HG03097 (cell line): ENCODE data around the gene NAB2.

Experiments used
- ATAC-seq: cut with Tn5 transposase; IDR thresholded peaks from one replicate; pipeline ENCODE4 v1.9.1; 2021; ENCODE audit not compliant: unreplicated experiment, low FRiP score

Gene NAB2

DNA sequence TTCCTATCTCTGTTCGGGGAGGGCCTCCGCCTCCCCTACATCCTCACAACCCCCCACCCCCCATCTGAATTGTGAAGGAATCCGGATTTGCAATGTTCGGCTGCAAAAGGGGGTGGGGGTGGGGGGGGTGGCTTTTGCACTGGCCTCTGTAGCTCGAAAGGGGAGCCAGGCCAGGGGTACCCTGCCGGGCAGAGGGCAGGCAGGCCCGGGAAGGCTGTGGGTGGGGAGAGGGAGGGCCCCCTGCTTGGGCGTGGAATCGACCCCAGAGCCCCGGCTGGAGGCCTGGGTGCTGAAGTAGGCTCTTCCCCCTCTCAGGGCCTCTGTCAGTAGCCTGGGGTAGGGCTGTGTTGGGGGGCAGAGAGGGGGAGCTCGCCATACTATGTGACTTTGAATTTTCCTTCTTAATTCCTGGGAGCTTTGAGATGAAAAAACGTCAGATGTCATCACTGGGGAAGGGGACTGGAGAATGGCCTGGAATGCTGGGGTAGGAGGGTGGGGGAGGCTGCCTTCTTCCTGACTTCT, 40.5 kb downstream of the NAB2 start:
- no peak for ATAC-seq

DNA sequence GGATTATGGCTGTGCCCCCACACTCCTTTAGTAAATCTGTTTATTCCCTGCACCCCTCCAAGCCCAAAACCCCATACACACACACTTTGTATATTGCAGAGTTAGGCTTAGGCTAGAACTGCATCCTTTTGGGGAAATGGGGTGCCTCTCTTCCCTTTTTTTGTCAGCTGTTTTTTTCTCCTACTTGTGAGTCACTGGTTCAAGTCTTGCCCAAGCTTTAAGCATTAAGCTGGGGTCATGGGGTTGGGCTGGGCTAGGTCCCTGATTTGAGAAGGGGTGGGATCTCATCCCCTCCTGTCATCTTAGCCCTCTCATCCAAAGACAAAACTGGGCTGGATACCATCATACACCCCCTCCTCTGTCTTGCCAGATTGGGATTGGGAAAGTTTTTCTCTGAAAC, 41.0 kb downstream of the NAB2 start:
- no peak for ATAC-seq

- ATAC-seq, result no peak
Observed at GRCh38 chr12:57130941-57131340, 42.0 kb downstream of the NAB2 start.

- no peak for ATAC-seq
Observed at GRCh38 chr12:57131896-57132744, 43.2 kb downstream of the NAB2 start.

DNA sequence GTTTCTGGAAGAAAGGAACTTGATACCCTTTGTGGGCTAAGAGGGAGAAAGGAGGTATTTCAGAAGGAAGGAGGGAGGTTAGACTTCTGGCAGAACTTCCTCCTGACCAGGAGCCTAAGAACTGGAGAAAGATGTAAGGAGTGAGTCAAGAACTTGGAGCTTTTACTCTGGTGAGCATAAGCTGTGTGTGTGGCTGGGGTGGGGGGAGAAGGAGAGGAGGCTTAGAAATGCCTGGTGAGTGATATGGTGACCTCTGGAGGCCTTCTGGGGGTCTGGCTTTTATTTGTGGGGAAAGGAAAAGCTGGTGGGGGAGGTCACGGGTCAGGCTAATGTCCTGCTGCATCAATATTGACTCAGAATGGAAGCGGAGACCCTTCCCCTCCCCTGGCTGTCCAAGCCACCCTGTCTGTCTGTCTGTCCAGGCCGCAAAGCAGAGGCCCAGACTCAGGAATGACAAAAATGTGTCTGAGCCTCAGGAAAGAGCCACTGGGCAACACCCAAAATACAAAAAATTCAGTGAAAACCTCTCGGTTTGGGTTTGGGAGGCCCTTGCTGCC, 44.2 kb downstream of the NAB2 start:
- ATAC-seq, result no peak

DNA sequence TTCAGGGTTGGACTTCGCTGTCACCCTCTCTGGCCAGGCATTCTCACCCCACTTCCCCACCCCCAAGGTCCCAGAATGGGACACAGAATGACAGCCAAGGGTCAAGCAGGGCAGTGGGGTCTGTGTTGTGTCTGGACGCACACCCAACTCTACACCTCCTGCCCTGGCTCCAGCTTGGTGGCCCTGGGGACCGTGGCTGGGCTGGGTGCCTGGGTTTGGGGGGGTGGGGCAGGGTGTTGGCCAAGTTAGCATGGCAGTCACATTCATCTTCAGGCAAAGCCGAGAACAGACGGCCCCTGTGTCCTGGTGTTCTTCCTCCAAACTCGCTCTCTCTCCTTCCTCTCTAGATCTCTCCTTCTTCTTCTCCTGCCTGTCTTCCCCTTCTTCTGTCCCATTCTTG, 45.0 kb downstream of the NAB2 start:
- no peak for ATAC-seq

- ATAC-seq, result no peak
Observed at GRCh38 chr12:57134949-57135348, 46.0 kb downstream of the NAB2 start.

DNA sequence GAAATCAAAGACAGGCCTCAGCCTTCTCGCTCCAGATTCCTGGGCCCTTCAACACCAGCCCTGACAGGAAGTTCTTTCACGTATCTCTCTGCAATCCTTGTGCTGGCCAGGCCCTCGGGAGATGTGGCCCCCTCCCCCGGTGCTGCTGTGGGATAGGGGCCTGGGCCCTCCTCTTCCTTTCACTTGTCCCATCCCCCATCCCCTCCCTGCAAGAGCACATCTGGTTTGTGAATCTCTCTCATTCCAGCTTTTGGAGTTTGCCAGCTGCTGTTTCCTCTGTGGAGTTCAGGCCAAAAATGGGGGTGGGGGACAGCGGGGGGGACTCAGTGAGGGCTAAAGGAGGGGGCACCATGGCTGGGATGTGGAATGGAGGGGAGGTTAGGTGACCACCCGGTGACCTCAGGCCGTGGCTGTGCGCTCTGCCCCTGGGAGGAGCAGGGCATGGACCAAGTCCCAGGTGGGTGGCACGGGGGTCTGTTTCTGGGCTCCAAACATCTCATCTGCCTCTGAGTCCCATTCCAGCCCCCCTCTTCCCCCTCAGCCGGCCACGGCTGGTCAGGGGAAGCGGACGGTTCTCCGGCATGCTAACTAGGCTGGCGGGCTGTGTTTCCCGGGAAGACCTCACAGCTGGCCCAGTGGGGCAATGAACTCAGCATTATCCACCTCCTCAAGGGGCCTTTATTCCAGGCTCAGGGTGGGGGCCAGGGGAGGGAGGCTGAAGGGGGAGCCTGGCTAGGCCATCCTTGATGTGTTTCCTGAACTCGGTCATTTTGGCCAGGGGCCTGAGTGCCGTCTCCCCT, 46.8 kb downstream of the NAB2 start:
- ATAC-seq, result no peak

DNA sequence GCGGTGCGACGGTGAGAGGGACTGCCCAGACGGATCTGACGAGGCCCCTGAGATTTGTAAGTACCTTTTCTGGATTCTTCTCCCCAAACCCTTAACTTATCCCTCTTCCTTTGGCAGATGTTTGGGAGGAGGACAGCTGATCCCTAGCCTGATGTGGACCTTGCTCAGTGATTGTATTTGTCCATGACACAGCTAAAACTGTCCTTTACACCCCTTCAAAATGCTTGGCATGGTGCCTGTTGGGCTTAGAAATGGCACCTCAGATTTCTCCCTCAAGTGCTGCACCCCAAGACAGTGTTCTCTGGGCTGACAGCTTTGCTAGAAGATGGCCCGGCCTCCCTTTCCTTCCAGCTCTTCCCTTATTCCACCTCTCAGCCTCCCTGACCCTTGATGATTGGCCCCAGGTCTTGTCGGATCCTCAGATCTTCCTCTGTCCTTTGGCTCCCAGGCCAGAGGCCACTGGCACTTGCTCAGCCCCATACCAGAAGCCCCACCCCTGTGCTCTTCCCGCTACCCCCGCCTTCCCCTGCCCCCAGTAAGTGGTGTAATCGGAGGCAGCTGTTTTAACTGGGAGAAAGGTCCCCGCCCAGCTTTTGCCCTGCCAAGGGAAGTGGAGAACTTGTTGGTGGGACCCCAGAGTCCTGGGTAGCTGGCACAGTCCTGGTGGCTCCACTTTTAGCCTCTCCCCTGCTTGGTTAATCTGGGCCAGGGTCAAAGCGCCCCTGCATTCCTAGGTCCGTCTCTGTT, 49.8 kb downstream of the NAB2 start:
- no peak for ATAC-seq

DNA sequence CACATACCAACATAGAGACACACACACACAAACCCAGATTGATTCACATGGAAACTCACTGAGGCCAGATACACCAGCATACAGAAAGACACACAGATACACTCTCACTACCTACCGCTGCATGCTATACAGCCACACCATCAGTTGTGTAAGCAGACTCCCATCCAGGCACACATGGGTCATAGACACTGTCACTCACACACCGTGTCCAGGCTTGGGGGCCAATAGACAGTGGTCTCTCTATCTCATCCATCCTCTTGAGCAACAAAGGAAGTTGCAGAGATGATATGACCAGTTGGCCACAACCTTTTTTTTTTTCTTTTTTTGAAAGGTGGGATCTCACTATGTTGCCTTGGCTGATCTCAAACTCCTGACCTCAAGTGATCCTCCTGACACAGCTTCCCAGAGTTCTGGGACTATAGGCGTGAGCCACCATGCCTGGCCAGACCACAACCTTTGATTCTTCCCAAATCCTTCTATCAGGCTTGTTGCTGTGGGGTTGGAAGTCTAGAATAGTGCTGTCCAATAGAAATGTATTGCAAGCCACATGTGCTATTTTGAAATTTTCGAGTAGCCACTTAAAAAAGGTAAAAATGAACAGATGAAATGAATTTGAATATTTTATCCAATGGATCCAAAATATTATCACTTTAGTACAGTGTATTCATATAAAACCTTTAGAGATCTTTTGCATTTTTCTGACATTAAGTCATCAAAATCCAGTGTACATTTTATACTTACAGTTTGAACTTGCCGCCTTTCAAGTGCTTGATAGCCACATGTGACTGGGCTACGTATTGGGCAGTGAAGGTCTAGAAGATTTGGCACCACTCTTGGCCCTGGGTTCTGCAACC, 51.1 kb downstream of the NAB2 start:
- no peak for ATAC-seq

DNA sequence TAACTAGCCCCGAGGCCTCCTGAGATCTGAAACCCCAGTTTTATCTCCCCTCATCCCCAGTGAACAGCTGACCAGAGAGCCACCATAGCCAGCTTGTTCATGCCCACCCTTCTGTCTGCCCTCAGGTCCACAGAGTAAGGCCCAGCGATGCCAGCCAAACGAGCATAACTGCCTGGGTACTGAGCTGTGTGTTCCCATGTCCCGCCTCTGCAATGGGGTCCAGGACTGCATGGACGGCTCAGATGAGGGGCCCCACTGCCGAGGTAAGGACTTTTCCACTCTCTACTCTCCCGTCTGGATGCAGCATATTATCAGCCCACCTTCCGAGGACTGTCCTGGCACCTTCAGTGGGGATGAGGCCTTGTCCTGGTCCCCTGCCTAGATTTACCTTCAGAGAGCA, 52.3 kb downstream of the NAB2 start:
- no peak for ATAC-seq

DNA sequence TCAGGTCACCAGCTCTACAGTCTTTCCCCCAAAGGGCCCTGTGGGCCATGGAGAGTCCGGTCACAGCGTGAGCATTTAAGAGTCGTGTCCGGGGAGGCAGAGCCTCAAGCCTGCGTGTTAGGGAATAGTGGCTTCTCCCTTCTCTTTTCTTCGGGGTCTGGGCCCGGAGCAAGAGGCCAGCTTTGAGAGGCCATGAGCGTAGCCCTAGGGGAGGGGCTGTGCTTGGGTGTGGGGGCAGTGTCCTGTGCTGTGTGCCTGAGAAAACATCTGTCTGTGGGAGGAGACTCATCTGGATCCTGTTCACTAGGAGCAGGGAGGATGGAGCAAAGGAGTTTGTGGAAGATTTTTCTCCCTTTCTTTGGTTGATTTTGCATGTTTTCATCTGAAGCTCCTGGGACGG, 53.2 kb downstream of the NAB2 start:
- ATAC-seq, result no peak

DNA sequence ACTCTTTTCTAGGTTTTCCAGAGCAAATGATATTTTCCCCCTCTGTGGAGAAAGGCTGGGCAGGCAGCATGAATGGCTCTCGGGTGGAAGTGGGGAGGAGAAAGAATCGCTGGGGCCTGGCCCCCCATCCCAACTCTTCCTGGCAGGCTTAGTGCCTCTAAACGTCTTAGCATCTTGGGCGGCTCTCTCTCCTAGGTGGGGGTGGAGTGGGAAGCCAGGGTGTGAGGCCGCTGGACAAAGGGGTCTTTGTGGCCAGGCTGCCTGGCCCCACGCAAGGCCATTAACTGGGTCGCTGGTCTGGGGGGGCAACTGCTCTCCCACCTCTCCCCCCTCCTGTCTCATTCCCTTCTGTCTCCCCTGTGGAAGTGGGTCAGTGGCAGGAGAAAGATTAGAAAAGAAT, 53.8 kb downstream of the NAB2 start:
- ATAC-seq, result no peak

DNA sequence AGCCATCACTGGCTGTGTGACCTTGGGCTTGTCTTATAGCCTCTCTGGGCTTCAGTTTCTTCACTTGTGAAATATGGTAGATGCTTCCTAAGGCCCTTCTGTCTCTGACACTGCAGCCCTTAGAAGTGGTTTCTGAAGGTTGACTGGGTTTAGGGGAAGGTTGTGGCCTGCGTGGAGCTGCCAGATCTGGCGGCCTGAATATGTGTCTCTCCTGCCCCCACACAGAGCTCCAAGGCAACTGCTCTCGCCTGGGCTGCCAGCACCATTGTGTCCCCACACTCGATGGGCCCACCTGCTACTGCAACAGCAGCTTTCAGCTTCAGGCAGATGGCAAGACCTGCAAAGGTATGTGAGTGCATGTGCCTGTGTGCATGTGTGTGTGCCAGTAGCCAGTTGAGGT, 54.5 kb downstream of the NAB2 start:
- ATAC-seq, result no peak
